NCI-H2107 treated with DMSO at 0.1 percent for 48 hours (cell line): ENCODE measurements around the gene PRDX4.
A peak's percentile ranks its signal among the peaks of the same experiment; 100 is the strongest.
"Not testable (repeated sequence)": the region's sequence is repeated elsewhere in the genome, so short reads cannot be mapped to it uniquely, and the experiment has no call there.

Source experiments
- DNase-seq: peaks from one replicate; lab custom pipeline; 2025; ENCODE audit not compliant: unreplicated experiment; lab: John Stamatoyannopoulos, UW

PRDX4 gene

DNA sequence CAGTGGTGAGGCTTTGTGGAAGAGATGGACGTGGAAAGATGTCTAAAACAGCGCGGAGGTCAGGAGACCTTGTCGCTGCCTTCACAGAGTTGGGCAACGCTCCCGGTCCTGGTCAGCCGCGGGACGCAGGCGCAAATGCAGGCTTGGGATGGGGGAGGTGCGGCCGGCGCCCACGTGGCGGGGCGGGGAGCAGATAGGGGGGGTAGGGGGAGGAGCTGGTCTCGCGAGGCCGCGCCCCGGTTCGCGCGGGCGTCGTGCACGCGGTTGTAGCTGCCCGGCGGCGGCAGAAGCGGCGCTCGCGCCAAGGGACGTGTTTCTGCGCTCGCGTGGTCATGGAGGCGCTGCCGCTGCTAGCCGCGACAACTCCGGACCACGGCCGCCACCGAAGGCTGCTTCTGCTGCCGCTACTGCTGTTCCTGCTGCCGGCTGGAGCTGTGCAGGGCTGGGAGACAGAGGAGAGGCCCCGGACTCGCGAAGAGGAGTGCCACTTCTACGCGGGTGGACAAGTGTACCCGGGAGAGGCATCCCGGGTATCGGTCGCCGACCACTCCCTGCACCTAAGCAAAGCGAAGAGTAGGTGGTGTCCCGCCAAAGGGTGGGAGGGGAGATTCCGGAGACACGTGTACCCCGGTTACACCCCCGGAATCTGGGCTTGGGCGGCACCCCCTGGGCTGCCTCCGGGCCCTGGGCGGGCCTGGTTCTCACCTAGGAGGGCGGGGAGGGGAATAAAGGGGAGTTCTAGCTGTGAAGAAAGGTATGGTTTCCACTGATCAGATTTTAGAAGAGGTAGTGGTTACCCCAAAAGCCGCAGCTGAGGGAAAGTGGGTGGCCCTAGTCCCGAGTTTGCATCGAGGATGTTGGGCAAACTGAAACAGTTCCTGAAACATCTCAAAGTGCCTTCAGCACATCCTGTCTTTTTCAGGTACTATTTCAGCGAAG, at the start of gene PRDX4:
Gene PRDX4 (plus strand): TSS at position 255 of the 939 bp plus-strand sequence. CDS start 78 bp downstream, at position 333.
- peak; percentile 71 for DNase-seq

DNA sequence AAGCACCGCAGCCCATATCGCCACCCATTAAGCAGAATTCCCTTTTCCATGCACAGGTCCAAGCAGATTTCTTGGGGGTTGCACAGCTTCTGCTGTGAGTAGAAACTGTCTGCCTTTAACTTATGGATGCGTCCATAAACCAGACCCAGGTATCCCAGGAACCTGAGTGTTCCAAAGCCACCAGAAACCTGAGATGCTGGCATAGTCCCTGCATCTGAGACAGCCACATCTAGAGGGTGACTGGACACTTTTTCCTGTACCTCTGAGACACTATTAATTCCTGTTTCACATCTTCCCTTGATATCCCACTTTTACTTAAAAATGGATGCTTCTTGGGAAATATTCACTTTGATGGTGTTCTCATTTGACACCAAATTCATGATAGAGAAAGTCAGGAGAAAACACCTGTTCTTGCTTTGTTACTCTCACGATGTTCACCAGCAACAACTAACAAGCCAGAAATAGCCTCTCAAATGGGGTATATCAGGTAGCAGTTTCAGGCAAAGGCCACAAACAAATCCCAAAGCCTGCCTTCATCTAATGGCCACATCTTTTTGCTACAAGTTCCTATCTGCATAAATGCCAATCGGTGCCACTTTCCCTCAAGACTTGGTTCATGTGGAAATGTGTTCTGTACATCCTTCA, 45.5 kb upstream of the PRDX4 start:
- DNase-seq = no peak

DNA sequence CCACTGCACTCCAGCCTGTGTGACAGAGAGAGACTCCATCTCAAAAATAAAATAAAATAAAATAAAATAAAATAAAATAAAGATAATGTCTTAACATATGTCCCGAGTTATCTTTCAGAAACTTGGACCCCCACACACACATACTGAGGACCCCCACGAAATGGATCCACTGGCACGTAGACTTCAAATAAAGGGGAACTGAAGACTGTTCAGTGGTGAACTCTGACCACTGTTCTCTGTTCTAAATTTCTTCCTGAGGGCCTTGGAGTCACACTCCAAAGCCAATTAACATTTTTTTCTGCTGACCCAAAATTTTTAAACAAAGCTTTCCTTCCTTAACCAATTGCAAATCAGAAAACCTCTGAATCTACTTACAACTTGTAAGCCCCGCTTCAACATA, 43.5 kb upstream of the PRDX4 start:
- no peak for DNase-seq

DNA sequence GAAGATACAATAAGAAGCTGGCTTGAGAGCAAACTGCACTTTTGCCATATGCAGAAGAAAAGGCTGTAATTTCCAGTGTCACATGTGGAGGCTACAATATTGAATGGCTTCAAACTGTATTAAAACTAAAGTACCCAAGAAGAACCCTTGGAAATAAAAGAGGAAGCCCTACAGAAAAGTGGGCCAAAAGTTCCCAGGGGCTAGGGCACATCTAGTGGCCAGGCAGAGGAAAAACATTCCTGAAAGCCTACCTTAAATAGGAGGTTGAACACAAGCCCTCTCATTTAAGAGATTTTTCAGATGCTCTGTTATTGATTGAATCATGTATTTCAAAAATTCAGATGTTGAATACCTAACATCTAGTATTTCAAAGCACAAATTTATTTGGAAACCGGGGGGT, 40.6 kb upstream of the PRDX4 start:
- DNase-seq = no peak

DNA sequence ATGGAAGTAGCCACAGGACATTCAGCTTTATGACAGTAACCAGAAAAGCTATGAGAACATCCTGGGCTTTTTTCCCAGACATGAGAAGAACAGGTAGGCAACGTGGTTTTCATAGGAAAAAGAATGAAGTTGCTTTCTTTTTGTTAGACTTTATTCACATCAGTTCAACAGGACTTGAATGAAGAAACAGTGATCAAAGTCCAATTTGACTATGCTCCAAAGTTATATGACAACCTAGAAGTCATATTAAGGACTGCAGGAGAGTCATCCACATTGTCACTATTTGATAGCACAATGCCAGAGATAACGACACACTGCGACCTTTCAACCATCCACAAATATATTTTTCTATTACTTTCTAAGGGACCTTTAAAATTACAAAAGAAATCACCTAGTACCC, 39.2 kb upstream of the PRDX4 start:
- no peak for DNase-seq

DNA sequence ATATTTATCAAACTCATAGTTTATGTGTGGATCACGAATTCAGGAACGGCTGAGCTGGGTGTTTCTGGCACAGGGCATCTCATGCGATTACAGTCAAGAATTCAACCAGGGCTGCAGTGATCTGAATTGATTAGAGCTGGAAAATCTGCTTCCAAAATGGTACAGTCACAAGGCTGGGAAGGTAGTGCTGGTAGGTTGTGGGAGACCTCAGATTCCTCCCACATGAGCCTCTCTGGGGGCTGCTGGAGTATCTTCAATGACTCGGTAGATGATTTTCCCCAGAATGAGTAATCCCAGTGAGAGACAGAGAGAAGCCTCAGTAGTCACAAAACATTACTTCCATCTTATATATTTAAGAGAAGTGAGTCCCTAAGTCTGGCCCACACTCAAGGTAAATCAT, 36.2 kb upstream of the PRDX4 start:
- DNase-seq = no peak

DNA sequence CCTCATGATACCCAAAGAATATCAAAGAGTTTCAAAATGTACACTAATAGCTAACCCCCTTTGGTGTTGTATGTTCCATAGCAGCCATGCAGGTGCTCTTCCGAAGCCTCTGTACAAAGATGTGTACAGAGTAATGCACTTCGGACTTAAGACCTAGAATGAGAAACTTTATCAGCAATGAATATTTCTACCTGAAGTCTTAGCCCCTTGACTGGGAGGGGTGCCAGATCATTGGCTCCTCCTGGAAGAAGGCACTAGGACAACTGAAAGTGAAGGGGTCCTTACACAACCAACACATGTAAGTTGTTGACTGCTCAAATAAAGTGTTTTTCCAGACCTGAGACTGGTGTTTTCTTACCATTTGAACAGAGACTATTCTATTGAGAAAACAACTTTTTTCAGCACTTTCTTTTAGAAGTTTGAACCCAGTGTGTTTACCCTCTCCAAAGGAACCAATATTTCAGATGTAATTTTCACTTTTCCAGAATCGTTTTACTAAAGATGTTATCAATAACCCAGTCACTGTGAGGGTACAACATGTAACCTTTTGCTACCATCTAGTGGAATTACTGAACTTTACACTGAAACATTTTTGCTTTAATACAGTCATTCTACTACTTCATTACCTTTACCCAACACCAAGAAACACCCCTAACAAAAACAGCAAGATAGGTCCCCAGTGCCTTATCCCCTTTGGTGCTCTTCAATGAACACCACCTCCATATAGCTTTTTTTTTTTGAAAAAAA, 33.3 kb upstream of the PRDX4 start:
- no peak for DNase-seq

DNA sequence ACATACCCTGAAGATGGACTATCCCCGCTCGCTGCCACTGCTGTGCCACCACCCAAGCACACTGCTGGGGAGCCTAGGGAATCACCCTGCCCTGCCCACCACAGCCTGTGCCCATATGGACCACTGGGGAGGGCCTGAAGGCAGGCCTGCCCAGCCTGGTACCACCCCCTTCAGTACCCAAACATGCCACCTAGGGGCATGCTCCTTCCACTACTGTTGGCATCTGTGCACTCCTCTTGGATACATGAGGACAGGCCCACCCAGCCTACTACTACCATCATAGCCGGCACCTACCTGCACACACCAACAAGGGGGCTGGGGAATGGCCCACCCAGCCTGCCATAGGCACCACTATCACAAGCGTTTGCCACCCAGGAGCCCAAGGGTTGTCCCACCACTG, 30.1 kb upstream of the PRDX4 start:
- no peak for DNase-seq

DNA sequence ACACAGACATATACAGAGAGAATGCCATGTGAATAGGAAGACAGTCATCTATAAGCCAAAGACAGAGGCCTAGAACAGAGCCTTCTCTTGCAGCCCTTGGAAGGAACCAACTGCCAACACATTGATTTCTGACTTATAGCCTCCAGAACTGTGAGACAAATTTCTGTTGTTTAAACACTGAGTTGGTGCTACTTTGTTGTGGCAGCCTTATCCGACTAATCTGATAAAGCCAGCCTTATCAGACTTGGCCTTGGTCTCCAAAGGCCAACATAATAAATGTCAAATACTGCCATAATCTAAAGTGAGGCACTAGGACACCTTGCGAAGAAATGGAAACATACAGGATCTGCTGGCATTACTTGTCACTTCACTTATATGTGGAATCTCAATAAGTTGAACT, 24.3 kb upstream of the PRDX4 start:
- no peak for DNase-seq

DNA sequence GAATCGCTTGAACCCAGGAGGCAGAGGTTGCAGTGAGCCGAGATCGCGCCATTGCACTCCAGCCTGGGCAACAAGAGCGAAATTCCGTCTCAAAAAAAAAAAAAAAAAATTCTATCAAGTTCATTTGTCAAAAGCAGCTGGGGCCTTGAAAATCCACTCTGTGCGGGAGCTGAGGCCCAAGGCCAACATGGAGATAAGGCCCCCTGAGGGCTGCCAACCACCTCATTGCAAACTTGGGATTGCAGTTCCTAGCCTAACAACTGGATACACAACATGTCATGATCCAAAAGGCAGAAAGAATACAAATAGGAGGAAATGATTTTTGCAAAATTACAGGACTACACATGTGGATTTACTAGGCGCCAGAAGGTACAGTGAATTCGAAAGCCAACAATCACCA, 22.5 kb upstream of the PRDX4 start:
- no peak for DNase-seq

DNA sequence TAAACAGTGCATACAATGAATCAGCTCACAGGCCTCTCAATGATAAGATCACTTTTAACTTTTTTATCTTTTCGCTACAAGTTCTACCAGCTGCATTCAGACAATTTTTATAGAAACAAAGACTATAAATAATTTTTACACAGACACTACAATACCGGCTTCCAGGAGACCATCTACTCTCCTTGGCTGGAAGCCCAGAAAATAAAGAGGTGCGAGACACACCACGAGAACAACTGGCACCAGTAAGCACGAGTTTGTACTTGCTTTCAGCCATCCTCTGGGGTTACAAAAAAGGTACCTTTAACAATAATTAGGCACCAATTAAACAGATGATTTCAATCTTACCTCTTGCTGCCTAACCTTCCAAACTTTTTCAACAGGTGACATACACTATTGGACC, 11.2 kb upstream of the PRDX4 start:
- DNase-seq = peak; percentile 1

DNA sequence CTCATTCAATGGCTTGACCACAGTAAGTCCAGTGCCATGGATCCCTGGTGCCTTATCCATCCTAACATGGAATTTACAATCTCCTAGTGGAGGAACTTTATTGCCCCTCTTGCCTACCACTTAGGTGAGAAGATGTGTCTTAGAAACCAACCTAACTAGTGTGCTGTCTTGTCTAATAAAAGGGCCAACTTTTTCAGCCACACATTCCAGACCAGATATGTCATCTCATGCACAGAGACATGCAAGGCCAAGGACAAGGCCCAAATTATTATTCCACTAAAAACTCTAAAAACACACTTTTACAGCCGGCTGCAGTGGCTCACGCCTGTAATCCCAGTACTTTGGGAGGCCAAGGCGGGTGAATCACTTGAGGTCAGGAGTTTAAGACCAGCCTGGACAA, 10.6 kb upstream of the PRDX4 start:
- no peak for DNase-seq

DNA sequence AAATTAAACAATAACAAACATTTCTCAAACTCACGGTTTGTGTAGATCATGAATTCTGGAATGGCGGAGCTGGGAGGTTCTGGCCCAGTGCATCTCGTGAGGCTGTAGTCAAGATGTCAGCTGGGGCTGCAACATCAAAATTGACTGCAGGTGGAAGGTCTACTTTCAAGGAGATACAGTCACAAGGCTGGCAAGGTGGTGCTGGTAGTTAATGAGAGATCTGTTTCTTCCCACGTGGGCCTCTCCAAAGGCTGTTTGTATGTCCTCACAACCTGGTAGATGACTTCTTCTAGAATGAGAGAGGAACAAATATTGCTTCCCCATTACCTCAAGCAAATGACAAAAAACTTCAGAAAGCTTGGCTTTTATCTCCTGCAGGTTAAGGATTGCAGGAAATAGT, 8.0 kb upstream of the PRDX4 start:
- DNase-seq = no peak

DNA sequence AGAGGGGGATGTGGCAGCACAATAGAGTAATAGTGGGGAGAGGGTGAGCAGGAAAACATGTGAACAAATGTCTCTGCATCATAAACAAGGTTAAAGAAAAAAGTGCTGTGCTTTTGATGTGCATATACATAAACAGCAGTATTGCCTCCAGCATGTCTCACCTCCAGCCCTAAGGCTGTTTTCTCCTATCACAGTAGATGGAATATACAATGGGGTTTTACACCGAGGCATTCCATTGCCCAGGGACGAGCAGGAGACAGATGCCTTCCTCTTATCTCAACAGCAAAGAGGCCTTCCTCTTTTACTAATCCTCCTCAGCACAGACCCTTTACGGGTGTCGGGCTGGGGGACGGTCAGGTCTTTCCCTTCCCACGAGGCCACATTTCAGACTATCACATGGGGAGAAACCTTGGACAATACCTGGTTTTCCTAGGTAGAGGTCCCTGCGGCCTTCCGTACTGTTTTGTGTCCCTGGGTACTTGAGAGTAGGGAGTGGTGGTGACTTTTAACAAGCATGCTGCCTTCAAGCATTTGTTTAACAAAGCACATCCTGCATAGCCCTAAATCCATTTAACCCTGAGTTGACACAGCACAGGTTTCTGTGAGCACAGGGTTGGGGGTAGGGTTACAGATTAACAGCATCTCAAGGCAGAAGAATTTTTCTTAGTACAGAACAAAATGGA, 7.1 kb upstream of the PRDX4 start:
- not testable (repeated sequence) for DNase-seq

DNA sequence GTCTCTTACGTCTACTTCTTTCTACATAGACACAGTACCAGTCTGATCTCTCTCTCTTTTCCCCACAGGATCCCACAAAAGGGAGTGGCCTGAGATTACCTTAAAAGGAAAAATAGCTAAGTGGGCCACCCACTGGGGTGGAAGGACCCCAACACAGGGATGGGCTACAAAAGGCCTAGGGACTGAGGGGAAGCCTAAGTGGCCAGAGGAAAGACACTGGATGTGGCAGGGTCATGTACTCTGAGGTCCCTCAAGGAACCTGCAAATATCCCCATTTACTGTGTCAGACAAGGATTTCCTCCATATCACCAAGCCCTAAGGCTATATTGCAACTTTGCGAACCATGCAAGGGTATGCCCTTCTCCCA, 6.5 kb upstream of the PRDX4 start:
- DNase-seq = no peak

DNA sequence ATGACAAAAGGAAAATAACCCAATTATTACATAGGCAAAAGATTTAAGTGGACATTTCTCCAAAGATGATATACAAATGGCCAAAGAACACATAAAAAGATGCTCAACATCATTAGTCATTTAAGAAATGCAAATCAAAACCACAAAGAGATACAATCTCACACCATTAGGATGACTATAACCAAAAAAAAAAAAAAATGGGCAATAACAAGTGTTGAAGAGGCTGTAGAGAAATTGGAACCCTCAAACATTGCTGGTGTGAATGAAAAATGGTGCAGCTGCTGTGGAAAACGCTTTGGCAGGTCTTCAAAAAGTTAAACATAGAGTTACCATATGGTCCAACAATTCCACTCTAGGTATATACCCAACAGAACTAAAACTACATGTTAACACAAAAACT, 5.6 kb upstream of the PRDX4 start:
- DNase-seq = no peak

DNA sequence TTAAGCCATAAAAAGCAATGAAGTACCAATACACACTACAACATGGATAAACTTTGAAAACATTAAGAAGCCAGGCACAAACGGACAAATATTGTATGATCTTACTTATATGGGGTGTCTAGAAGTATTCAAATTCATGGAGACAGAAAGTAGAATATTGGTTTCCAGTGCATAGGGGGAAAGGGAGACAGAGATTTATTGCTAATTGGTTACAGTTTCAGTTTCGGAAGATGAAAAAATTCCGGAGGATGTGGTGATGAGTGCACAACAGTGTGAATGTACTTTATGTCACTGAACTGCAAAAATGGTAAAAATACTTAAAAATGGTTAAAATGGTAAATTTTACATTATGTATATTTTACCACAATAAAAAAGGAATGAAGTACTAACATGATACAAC, 5.1 kb upstream of the PRDX4 start:
- no peak for DNase-seq

DNA sequence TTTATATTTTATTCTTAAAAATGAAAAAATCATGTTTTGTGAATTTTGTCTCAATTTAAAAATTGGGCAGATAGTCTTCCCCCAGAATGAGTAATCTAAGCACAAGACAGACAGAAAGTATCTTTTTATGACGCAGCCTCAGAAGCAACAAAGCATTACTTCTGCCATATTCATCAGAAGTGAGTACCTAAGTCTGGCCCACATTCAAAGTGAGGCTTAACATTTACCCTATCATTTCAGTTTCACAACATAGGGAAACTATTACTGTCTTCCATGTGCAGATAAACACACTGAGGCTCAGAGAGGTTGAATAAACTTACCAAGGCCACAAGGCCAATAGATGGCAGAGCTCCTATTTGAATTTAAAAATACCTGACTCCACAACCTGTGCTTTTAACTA, 4.4 kb upstream of the PRDX4 start:
- DNase-seq = no peak

DNA sequence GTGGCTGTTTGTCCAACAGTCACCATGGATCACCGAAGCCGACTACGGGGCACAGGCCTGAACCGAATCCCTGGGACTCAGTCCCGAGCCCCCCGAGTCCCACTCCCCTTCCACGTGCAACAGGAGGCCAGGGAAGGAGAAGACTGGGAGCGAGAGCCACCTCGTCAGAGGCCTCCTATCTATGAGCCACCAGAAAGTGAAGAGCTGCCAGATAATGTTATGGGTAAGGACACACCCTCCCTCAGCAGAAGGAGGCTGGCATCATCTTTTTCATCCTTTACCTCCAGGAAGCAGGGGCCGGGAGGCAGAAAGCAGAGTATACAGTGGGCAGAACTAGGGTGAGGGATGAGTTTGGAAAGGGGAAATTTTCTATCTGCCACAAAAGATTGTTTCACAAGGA, 2.8 kb upstream of the PRDX4 start:
- DNase-seq = no peak

DNA sequence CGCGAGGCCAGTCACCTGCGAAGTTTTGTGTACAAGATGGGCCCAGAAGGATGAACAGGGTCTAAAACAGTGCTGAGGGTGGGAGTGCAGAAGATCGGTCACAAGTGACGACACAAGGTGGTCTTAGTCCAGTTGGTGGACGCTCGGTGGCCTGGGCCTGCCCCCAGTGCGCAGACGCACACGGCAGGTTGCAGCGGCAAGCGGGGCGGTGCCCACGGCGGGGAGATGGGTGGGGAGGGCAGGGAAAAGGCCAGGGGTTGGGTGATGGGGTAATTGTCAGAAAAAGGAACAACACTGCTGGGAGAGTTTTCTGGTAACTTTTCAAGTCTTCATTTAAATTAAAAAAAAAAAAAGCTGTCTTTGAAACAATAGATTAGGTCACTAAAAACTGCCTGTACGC, 1.0 kb upstream of the PRDX4 start:
- no peak for DNase-seq

DNA sequence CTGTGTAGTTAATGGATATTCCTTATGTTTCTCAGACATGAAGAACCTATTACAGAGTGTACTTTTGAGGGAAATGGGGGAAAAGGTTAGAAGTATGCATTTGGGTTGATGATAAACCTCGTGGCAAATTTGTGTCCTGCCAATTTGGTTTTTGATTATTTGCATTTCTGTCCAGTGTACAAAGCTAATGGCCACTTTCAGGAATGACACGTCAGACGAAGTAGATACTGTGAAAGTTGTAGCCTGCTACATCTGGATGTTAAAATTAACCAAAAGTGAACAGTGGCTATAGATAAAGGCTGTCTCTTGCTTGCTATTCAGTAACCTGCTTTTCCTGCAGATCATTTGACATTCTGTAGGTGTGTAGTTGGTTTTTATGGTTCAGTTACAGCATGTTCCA, 1.0 kb downstream of the PRDX4 start:
- DNase-seq = no peak
